H9 (cell line): ENCODE data around the gene ADAMTSL2. TPM values are rescaled to one million over a fixed set of nuclear protein-coding genes. Genes with fewer than 3 reads are reported as not detected.

Experiments
- DNase-seq: peaks from one replicate; pipeline ENCODE4 v3.0.0-alpha.2; 2017
- H2AFZ ChIP-seq: one replicate; pipeline ENCODE4 v1.6.1; 2013; ENCODE audit warnings: mild to moderate bottlenecking, low read length, control low read depth, moderate library complexity
- H2AK5ac ChIP-seq: 2 replicates; pipeline ENCODE4 v1.6.1; 2013; ENCODE audit warnings: low read length, control low read depth, mixed read lengths; ENCODE audit not compliant: insufficient read length
- H2BK120ac ChIP-seq: one replicate; pipeline ENCODE4 v1.6.1; 2013; ENCODE audit warnings: low read depth, mild to moderate bottlenecking, low read length, control low read depth, inconsistent platforms; ENCODE audit not compliant: poor library complexity, severe bottlenecking
- H2BK12ac ChIP-seq: 2 replicates; pipeline ENCODE4 v1.6.1; 2013; ENCODE audit warnings: low read length, control low read depth, mixed read lengths, low read depth; ENCODE audit not compliant: insufficient read length
- H2BK15ac ChIP-seq: 2 replicates; pipeline ENCODE4 v1.6.1; 2013; ENCODE audit warnings: low read depth, low read length, control low read depth
- H2BK20ac ChIP-seq: one replicate; pipeline ENCODE4 v1.6.1; 2013; ENCODE audit warnings: low read depth, mild to moderate bottlenecking, low read length, control low read depth, inconsistent platforms; ENCODE audit not compliant: poor library complexity, severe bottlenecking
- H2BK5ac ChIP-seq: 2 replicates; pipeline ENCODE4 v1.6.1; 2013; ENCODE audit warnings: low read length, control low read depth, mixed read lengths; ENCODE audit not compliant: insufficient read length
- H3K14ac ChIP-seq: 2 replicates; pipeline ENCODE4 v1.6.1; 2013; ENCODE audit warnings: low read length, control low read depth; ENCODE audit not compliant: insufficient read depth
- H3K18ac ChIP-seq: 2 replicates; pipeline ENCODE4 v1.6.1; 2013; ENCODE audit warnings: low read depth, mild to moderate bottlenecking, mixed read lengths, low read length, control low read depth; ENCODE audit not compliant: insufficient read length
- H3K23ac ChIP-seq: 2 replicates; pipeline ENCODE4 v1.6.1; 2013; ENCODE audit warnings: low read length, control low read depth, mixed read lengths, low read depth; ENCODE audit not compliant: insufficient read length
- H3K23me2 ChIP-seq: 2 replicates; pipeline ENCODE4 v1.6.1; 2013; ENCODE audit warnings: low read depth, mild to moderate bottlenecking, mixed read lengths, low read length, control low read depth; ENCODE audit not compliant: insufficient read length, poor library complexity, severe bottlenecking
- H3K27ac ChIP-seq: 2 replicates; pipeline ENCODE4 v1.5.1; 2013; ENCODE audit warnings: low read length, control low read depth, mixed read lengths, low read depth; ENCODE audit not compliant: insufficient read length
- H3K27me3 ChIP-seq: 2 replicates; pipeline ENCODE4 v1.6.1; 2013; ENCODE audit warnings: low read length, control low read depth, inconsistent platforms; ENCODE audit not compliant: insufficient read depth
- H3K4ac ChIP-seq: 2 replicates; pipeline ENCODE4 v1.6.1; 2013; ENCODE audit warnings: low read depth, mild to moderate bottlenecking, control low read depth, inconsistent platforms, low read length, moderate library complexity
- H3K4me1 ChIP-seq: 2 replicates; pipeline ENCODE4 v1.6.1; 2013; ENCODE audit warnings: low read length, control low read depth, inconsistent platforms; ENCODE audit not compliant: insufficient read depth
- H3K4me2 ChIP-seq: 2 replicates; pipeline ENCODE4 v1.6.1; 2013; ENCODE audit warnings: low read length, control low read depth, mixed read lengths; ENCODE audit not compliant: insufficient read length, insufficient read depth
- H3K56ac ChIP-seq: 2 replicates; pipeline ENCODE4 v1.6.1; 2013; ENCODE audit warnings: low read depth, mild to moderate bottlenecking, mixed read lengths, low read length, control low read depth; ENCODE audit not compliant: insufficient read length
- H3K79me1 ChIP-seq: 2 replicates; pipeline ENCODE4 v1.6.1; 2013; ENCODE audit warnings: low read depth, mild to moderate bottlenecking, moderate library complexity, low read length, control low read depth, inconsistent platforms; ENCODE audit not compliant: insufficient read depth, poor library complexity, severe bottlenecking
- H3K79me2 ChIP-seq: 2 replicates; pipeline ENCODE4 v1.6.1; 2013; ENCODE audit warnings: low read length, control low read depth, inconsistent platforms; ENCODE audit not compliant: insufficient read depth
- H3K9ac ChIP-seq: 2 replicates; pipeline ENCODE4 v1.6.1; 2013; ENCODE audit warnings: low read length, control low read depth, mixed read lengths; ENCODE audit not compliant: insufficient read length; ENCODE audit errors: extremely low read depth
- H3K9me3 ChIP-seq: one replicate; pipeline ENCODE4 v1.6.1; 2013; ENCODE audit warnings: low read depth, low read length, inconsistent platforms; ENCODE audit not compliant: control insufficient read depth
- H3T11ph ChIP-seq: one replicate; pipeline ENCODE4 v1.6.1; 2013; ENCODE audit warnings: mild to moderate bottlenecking, low read length, control low read depth, inconsistent platforms
- H4K20me1 ChIP-seq: one replicate; pipeline ENCODE4 v1.6.1; 2013; ENCODE audit not compliant: control insufficient read depth, insufficient read length, insufficient read depth
- H4K5ac ChIP-seq: 2 replicates; pipeline ENCODE4 v1.6.1; 2013; ENCODE audit warnings: low read depth, mild to moderate bottlenecking, mixed read lengths, low read length, control low read depth; ENCODE audit not compliant: insufficient read length
- H4K8ac ChIP-seq: replicated peaks from 2 replicates; pipeline ENCODE4 v1.6.1; 2013; ENCODE audit warnings: low read length, control low read depth, mixed read lengths, low read depth; ENCODE audit not compliant: insufficient read length
- H4K91ac ChIP-seq: 2 replicates; pipeline ENCODE4 v1.6.1; 2013; ENCODE audit warnings: low read depth, mild to moderate bottlenecking, moderate library complexity, mixed read lengths, low read length, control low read depth; ENCODE audit not compliant: insufficient read length
- H3K27ac Mint-ChIP-seq, 3 experiments: 2 replicates in 2 of 3; 3 replicates in 1 of 3; pipeline ENCODE4 v1.8.0; 2020 to 2021; ENCODE audit warnings: mixed read lengths in 3 of 3, mild to moderate bottlenecking in 1 of 3, moderate library complexity in 1 of 3
- H3K27me3 Mint-ChIP-seq: 2 replicates; pipeline ENCODE4 v1.8.0; 2021; ENCODE audit warnings: low read depth, mild to moderate bottlenecking, moderate library complexity, mixed read lengths
- H3K36me3 Mint-ChIP-seq, 3 experiments: 2 replicates in 2 of 3; 3 replicates in 1 of 3; pipeline ENCODE4 v1.8.0; 2020 to 2021; ENCODE audit warnings: low read depth in 3 of 3, mixed read lengths in 3 of 3; ENCODE audit not compliant: insufficient read depth in 1 of 3
- H3K4me1 Mint-ChIP-seq, 2 experiments: 2 replicates each; pipeline ENCODE4 v1.8.0; 2020; ENCODE audit warnings: mixed read lengths in 2 of 2
- H3K4me3 Mint-ChIP-seq, 2 experiments: 2 replicates in 1 of 2; 3 replicates in 1 of 2; pipeline ENCODE4 v1.8.0; 2020 to 2021; ENCODE audit warnings: mild to moderate bottlenecking in 2 of 2, mixed read lengths in 2 of 2, moderate library complexity in 1 of 2
- H3K9me3 Mint-ChIP-seq, 2 experiments: 2 replicates in 1 of 2; 3 replicates in 1 of 2; pipeline ENCODE4 v1.8.0; 2020; ENCODE audit warnings: mild to moderate bottlenecking in 2 of 2, mixed read lengths in 2 of 2, moderate library complexity in 1 of 2
- WGBS: extraction: QIAGEN DNeasy Blood & Tissue Kit; methylation state at CpG from one replicate; pipeline ENCODE4 v1.1.7; 2013; ENCODE audit warnings: missing lambda C conversion rate, low lambda C conversion rate, mixed read lengths; ENCODE audit not compliant: insufficient read length; ENCODE audit errors: extremely low coverage; 5-methylcytosine and 5-hydroxymethylcytosine counted together
- total RNA-seq: library from RNA; stranded (reverse); gene quantifications from 2 replicates; pipeline ENCODE4 v1.2.1, GENCODE V29; 2021
- TF ChIP-seq, protein P1 (sequence below): fragments of 200-600 bp; sonication (generic); conservative IDR thresholded peaks from 3 replicates; pipeline ENCODE4 v1.8.0; 2021; ENCODE audit warnings: antibody characterized with exemption, mild to moderate bottlenecking

Gene ADAMTSL2
- total RNA-seq, 1 experiment from 2014 or later: 0.61 TPM

DNA sequence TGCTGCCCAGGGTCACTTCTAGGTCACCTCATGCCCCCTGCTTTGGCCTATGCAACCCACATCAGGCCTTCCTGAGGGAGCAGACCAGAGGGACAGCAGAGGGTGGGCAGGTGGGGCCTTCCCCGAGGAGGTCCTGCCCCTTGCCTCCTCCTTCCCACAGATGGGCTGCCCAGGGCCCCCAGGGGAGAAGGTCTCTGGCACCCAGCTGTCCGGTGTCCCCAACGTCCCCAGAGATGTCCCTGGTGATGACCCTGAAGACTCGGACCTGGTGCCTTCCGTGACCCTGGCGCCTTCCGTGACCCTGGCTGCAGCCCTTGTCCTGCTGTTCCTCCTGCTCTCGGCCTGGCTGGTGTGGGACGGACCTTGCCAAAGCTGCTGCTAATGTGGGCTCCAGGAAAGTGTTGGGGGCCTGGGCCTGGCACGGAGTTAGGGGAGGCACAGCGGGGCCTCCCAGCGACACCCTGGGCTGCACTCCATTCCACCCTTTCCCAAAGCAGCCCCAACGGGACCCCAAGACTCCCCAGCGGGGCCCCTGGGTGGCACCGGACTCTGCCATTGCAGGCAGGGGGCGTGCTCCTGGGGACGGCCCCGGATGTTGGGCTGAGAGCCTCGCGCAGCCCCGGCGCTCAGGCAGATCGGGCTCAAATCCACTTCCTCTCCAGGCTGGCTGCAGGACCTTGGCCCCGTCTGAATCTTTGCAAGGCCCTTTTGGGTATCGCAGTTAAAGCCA lies 48.8 kb upstream of the ADAMTSL2 start:
- Histone ChIP-seq H3K9me3 (no peaks in the 10 kb centered on the region), H2BK20ac (no peak overlapping the region), H2BK12ac (no peak overlapping the region), H3K4ac (no peak overlapping the region), H3T11ph (no peak overlapping the region), H3K56ac (no peak overlapping the region), H3K23me2 (no peaks in the 10 kb centered on the region), H2AK5ac (no peak overlapping the region), H2BK5ac (no peak overlapping the region), H3K4me2 (no peak overlapping the region), H2AFZ (no peak overlapping the region), H3K23ac (no peak overlapping the region), H4K5ac (no peak overlapping the region), H2BK120ac (no peak overlapping the region), H3K9ac (no peak overlapping the region), H3K18ac (no peak overlapping the region), H3K27me3 (no peaks in the 10 kb centered on the region), H3K79me2 (no peaks in the 10 kb centered on the region), H3K14ac (no peak overlapping the region), H3K27ac (no peak overlapping the region), H2BK15ac (no peak overlapping the region), H4K8ac (no peak overlapping the region), H3K79me1 (no peaks in the 10 kb centered on the region), H4K91ac (no peak overlapping the region), H4K20me1 (no peaks in the 10 kb centered on the region), H3K4me1 (no peaks in the 10 kb centered on the region)
- H3K4me3 Mint-ChIP-seq: no peak overlapping the region
- H3K4me1 Mint-ChIP-seq: 0 out of 4 replicates have a peak, but pooled peaks cover 0 to 2% of the 10 kb centered on the region in 2 experiments
- WGBS: no CpG with 5 or more reads among the region's 25 CpGs
- no peaks in the 10 kb centered on the region; a peak in 1 of 5 replicates for H3K9me3 Mint-ChIP-seq
- H3K27ac Mint-ChIP-seq: no peak overlapping the region
- DNase-seq: no peak
- no peaks in the 10 kb centered on the region for H3K36me3 Mint-ChIP-seq
- TF ChIP-seq, protein P1, sequence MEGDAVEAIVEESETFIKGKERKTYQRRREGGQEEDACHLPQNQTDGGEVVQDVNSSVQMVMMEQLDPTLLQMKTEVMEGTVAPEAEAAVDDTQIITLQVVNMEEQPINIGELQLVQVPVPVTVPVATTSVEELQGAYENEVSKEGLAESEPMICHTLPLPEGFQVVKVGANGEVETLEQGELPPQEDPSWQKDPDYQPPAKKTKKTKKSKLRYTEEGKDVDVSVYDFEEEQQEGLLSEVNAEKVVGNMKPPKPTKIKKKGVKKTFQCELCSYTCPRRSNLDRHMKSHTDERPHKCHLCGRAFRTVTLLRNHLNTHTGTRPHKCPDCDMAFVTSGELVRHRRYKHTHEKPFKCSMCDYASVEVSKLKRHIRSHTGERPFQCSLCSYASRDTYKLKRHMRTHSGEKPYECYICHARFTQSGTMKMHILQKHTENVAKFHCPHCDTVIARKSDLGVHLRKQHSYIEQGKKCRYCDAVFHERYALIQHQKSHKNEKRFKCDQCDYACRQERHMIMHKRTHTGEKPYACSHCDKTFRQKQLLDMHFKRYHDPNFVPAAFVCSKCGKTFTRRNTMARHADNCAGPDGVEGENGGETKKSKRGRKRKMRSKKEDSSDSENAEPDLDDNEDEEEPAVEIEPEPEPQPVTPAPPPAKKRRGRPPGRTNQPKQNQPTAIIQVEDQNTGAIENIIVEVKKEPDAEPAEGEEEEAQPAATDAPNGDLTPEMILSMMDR: no peak
- peaks cover 18% of the 10 kb centered on the region for H3K27me3 Mint-ChIP-seq
